Effector CD4-positive, alpha-beta T cell (primary cell): ENCODE results near the gene ARMH3.
A peak's percentile ranks its signal among the peaks of the same experiment; 100 is the strongest.
"Not testable (repeated sequence)": the region's sequence is repeated elsewhere in the genome, so short reads cannot be mapped to it uniquely, and the experiment has no call there.

Source experiments
- DNase-seq: peaks from one replicate; pipeline ENCODE4 v3.0.0-alpha.2; 2020
- total RNA-seq: gene quantifications from one replicate; lab custom pipeline; 2026; lab: John Stamatoyannopoulos, UW

ARMH3 gene
- 34.3 reads per million, percentile 59 among the genes with 10 or more reads in this experiment for total RNA-seq

DNA sequence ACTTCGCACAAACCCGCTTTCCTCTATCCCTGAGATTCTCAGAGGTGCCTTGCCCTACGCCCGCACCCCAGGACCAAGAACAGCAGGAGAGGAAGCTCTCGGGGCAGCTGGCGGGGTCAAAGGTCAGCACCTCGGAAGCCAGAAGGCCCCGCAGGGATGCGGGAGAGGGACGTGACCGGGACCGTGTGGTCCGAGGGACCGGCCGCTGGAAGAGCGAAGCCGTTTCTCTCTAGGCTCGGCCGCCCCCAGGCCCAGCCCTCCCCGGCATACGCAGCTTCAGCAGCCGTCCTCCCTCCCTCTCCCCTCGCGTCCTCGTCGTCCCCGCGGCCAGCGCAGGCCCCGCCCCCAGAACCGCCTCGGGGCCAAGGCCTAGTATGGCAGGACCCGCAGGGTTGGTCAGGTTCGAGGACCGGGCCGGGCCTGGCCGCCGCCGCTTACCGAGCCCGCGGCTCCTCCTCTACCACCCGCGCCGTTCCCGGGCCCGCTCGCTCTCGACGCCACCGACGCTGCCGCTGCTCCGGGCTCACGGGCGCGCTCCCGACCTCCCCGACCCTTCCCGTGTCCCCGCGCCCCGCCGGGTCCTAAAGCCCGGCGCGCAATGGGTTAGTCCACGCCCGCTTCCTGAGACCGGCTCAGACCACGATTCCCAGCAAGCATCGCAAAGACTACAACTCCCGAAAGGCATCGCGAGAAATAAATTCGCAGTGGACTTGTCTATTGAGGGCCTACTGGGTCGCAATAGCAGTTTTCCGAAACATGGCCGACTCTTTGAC is at the start of gene ARMH3:
TSS of gene ARMH3 (minus strand) at position 527 of the 773 bp plus-strand sequence. CDS start 16,059 bp downstream, outside the sequence.
- DNase-seq, result peak; percentile 80

- DNase-seq, result no peak
These were observed 46.4 kb upstream of the ARMH3 start for GRCh38 chr10:102102421-102102820.

DNA sequence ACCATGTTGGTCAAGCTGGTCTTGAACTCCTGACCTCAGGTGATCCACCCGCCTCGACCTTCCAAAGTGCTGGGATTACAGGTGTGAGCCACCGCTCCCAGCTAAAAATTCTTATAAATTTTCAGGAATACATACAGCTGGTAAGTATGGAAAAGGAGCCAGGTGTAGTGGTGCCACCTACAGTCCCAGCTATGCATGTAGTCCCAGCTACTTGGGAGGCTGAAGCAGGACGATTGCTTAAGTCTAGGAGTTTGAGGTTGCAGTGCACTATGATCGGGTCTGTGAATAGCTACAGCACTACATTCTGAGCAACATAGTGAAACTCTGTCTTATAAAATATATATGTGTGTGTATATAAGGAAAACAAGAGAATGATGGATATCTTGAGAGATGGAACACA is 45.2 kb upstream of the ARMH3 start:
- DNase-seq, result no peak

GRCh38 chr10:102096449-102096848 is 40.5 kb upstream of the ARMH3 start:
- DNase-seq, result no peak

DNA sequence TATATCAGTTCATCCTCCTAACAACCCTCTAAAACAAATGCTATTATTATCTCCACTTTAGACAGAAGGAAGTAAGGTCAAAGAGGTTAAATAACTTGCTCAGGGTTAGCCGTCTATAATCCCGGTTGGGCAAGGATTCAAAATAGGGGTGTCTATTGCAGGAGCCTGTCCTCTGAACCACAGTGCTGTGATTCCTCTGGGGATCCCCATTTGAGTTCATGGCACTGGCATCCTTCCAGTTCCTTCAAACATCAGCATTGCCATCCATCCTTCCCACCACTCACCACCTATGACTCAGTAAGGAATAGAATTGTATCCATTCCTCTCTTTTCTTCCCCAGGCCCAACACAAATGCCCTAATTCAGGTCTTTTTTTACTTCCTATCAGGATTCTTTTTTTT is 34.8 kb upstream of the ARMH3 start:
- DNase-seq, result no peak

DNA sequence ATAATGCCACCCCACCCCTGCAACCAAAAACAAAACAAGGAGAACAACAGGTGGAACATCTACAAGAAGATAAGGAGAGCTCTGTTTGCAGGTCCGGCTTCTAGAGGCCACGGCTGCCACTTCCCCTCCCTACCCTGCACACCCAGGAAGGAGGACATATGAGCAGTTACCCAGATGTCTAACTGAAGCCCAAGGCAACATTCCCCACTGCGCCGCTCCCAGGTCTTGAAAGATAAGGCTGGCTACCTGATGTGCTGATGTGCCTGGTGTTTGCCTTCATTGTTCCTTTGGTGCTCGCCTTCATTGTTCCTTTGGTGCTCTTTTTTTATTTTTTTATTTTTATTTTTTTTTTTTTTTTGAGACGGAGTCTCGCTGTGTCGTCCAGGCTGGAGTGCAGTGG is 30.2 kb upstream of the ARMH3 start:
- no peak for DNase-seq

DNA sequence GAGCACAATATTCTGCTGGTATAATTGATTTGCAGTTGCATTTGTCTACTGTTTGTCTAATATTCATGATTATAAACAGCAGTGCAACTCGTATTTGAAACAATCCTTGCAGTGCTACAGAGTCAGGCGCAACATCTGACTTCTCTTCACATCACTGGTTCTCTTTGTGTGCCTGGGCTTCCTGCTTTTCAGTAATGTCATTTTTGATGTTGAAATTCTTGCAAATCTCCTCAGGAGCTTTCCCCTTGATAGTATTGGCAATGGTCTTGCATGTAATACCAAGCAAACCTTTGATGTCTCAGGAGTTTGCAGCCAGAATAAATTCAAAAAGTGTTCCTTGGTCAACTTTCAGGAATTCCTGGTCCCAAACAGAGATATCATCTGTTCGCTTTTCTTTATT is 29.4 kb upstream of the ARMH3 start:
- DNase-seq, result no peak

- no peak for DNase-seq
These were observed 27.6 kb upstream of the ARMH3 start for GRCh38 chr10:102083541-102083940.

DNA sequence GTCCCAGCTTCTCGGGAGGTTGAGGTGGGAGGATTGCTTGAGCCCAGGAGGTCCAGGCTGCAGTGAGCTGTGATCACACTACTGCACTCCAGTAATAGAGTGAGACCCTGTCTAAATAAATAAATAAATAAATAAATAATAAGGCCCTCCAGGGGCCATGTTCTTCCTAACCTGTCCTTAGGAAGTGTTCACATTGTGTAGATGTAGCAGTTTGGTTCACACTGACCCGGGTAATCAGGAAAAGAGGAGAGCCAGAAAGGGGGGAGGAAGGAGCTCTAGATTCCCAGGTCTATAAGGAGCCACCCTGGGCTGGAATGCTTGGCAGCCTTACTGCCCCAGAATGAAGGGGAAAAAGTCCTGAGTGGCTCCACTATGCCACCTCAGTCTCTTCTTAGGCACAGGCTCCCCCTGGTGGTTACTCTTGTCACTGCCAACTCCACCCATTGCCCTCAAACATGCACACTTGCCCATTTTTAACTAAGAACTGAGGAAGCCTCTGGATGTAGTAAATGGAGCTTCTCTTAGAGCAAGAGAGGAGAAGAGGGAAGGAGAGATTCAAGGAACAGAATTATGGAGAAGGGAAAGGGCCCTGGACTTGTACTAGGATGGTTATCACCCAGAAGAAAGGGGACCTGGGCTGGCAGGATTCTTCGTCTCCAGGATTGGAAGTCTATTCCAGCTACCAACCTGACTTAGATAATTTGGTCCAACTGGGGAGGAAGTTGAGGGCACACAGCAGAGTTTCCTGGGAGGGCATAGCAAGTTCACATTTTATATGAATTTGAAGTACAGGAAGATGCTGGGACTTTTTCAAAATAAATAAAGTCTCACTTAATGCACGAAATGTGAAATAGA is 16.9 kb upstream of the ARMH3 start:
- peak; percentile 76 for DNase-seq

- DNase-seq, result no peak
These were observed 13.1 kb upstream of the ARMH3 start for GRCh38 chr10:102069071-102069470.

- DNase-seq, result no peak
These were observed 12.2 kb upstream of the ARMH3 start for GRCh38 chr10:102068216-102068615.

DNA sequence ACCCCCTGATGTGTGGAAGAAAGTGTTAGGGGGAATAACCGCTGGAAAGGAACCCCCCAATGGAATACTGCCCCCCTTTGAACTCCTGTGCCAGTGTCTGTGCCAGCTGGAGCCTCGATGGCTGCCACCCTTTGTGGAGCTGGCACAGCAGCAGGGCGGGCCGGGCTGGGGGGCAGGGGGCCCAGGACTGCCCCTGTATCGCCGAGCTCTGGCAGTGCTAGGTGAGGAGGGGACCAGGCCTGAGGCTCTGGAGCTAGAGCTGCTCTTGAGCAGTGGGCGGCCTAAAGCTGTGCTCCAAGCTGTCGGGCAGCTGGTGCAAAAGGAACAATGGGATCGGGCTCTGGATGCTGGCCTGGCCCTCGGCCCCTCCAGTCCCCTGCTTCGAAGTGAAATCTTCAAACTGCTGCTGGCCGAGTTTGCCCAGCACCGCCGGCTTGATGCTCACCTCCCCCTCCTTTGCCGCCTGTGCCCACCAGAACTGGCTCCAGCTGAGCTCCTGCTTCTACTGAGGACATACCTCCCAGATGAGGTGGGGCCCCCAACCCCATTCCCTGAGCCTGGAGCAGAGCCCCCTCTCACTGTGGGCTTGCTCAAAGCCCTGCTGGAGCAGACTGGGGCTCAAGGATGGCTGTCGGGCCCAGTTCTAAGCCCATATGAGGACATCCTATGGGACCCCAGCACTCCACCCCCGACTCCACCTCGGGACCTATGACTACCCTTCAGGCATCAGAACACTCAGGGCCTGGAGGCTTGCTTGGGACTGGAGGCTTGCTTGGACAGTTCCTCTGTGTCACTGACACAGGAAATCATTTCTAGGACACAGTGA is 11.3 kb upstream of the ARMH3 start:
- no peak for DNase-seq

DNA sequence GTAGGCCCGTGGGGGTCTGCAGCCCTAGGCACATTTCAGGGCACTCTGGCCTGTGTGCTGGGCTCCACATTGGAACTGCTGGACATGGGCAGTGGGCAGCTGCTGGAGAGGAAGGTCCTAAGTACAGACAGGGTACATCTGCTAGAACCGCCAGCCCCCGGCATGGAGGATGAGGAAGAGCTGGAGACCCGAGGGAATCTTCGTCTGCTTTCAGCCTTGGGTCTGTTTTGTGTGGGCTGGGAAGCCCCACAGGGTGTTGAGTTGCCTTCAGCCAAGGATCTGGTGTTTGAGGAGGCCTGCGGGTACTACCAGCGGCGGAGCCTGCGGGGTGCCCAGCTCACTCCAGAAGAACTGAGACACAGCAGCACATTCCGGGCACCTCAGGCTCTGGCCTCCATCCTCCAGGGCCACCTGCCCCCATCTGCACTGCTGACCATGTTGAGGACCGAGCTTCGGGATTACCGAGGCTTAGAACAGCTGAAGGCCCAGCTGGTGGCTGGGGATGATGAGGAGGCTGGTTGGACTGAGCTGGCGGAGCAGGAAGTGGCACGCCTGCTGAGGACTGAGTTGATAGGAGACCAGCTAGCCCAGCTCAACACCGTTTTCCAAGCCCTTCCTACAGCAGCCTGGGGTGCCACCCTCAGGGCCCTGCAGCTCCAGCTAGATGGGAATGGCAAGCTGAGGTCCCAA is 10.6 kb upstream of the ARMH3 start:
- no peak for DNase-seq

- DNase-seq, result no peak
These were observed 9.8 kb upstream of the ARMH3 start for GRCh38 chr10:102065561-102066398.

- DNase-seq, result peak; percentile 80
These were observed 9.0 kb upstream of the ARMH3 start, which contains the start of gene HPS6 for GRCh38 chr10:102064868-102065560. Gene HPS6 (plus strand): TSS chr10:102065349. CDS start chr10:102065475, 126 bp downstream.

DNA sequence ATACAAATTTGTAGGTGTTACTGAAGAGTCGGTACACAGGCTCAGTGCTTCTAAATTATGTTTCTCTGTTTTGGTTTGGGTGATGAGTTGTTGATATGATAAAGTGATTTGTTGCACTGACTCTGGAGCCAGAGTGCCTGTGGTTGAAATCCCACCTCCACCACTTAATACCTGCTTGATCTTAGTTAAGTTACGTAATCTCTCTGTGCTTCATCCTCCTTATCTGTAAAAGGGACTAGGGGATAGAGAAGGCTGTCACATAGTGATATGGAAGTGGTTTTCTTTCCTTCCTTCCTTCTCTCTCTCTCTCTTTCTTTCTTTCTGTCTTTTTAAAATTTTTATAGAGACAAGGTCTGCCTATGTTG is 8.5 kb upstream of the ARMH3 start:
- DNase-seq, result no peak

DNA sequence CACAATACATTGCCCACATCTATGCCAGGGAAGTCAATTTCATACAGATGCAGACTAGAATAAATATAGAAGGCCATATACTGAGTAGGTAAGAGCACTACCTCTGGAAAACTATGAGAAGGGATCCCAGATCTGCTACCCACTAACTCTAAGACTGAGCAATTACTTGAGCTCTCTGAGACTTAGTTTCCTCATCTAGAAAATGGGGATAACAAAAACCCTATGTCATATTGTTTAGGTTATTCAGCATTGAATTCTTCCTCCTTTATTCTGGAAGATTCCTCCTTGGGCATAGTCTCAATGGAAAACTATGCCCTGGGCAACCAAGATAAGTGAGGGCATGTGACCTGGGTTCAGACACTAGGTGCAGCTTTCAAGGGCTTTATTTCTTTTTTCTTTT is 4.0 kb upstream of the ARMH3 start:
- DNase-seq, result no peak

DNA sequence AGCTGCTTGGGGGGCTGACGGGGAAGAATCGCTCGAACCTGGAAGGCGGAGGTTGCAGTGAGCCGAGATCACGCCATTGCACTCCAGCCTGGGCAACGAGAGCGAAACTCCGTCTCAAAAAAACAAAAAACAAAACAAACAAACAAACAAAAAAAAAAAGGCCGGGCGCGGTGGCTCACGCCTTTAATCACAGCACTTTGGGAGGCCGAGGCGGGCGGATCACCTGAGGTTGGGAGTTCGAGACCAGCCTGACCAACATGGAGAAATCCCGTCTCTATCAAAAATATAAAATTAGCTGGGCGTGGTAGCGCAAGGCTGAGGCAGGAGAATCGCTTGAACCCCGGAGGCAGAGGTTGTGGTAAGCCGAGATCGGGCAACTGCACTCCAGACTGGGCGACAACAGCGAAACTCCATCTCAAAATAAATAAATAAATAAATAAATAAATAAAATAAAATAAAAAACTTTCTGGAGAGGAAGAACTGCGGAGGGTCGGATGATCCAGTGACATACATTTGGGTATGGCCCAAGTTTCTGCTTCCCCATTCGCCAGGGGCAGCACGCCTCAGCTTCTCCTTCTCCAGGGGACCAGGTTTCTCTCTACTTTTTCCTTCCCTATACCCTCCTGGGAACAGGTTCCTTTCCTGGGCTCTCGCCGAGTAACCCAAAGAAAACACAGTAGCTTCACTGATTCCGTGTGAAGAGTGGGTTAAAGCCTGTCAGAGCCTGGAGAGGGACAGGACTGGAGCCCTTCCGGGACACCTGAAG is 909 bp downstream of the ARMH3 start:
- DNase-seq, result not testable (repeated sequence)

DNA sequence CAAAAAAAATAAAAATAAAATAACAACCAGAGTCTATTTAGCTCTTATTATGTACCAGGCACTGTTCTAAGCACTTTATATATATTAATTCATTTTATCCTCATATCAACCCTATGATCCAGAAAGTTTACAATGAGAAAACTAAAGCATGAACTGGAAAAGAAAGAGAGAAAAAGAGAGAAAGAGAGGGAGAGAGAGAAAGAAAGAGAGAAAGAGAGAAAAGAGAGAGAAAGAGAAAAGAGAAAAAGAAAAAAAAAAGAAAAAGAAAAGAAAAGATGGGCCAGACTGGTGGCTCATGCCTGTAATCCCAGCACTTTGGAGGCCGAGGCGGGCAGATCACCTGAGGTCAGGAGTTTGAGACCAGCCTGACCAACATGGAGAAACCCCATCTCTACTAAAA is 9.9 kb downstream of the ARMH3 start:
- no peak for DNase-seq

GRCh38 chr10:102045292-102045691 is 10.7 kb downstream of the ARMH3 start:
- DNase-seq, result no peak
